NAMALWA (cell line): ENCODE measurements around the gene FNDC8.
"Not testable (repeated sequence)": the region's sequence is repeated elsewhere in the genome, so short reads cannot be mapped to it uniquely, and the experiment has no call there.

Experiments used
- DNase-seq: peaks from one replicate; pipeline ENCODE4 v3.0.0-alpha.2; 2015; ENCODE audit warnings: low spot score

The FNDC8 gene

GRCh38 chr17:35144840-35145239 lies 23.4 kb downstream of the FNDC8 start:
- DNase-seq: no peak

- DNase-seq: no peak
Measured at GRCh38 chr17:35146214-35146833, 24.9 kb downstream of the FNDC8 start.

GRCh38 chr17:35147375-35147905 lies 26.0 kb downstream of the FNDC8 start, which contains the start of gene UNC45B:
TSS of gene UNC45B (plus strand) at chr17:35147817. CDS start at chr17:35148264, 447 bp downstream.
- DNase-seq: no peak

- DNase-seq: no peak
Measured at GRCh38 chr17:35148144-35148543, 26.7 kb downstream of the FNDC8 start.

GRCh38 chr17:35149941-35150340 lies 28.5 kb downstream of the FNDC8 start:
- no peak for DNase-seq

- DNase-seq: not testable (repeated sequence)
Measured at GRCh38 chr17:35151080-35151479, 29.7 kb downstream of the FNDC8 start.

GRCh38 chr17:35152421-35153140 lies 31.2 kb downstream of the FNDC8 start:
- DNase-seq: no peak

GRCh38 chr17:35154196-35155165 lies 33.1 kb downstream of the FNDC8 start:
- DNase-seq: no peak

- no peak for DNase-seq
Measured at GRCh38 chr17:35155246-35155645, 33.8 kb downstream of the FNDC8 start.

GRCh38 chr17:35159940-35160339 lies 38.5 kb downstream of the FNDC8 start:
- no peak for DNase-seq

GRCh38 chr17:35160354-35161201 lies 39.2 kb downstream of the FNDC8 start:
- no peak for DNase-seq

GRCh38 chr17:35161281-35161761 lies 39.9 kb downstream of the FNDC8 start:
- no peak for DNase-seq

- DNase-seq: no peak
Measured at GRCh38 chr17:35162755-35163154, 41.3 kb downstream of the FNDC8 start.

- no peak for DNase-seq
Measured at GRCh38 chr17:35163886-35164285, 42.5 kb downstream of the FNDC8 start.

GRCh38 chr17:35164716-35165115 lies 43.3 kb downstream of the FNDC8 start:
- no peak for DNase-seq

GRCh38 chr17:35166526-35166925 lies 45.1 kb downstream of the FNDC8 start:
- DNase-seq: no peak

- DNase-seq: no peak
Measured at GRCh38 chr17:35167046-35167445, 45.6 kb downstream of the FNDC8 start.

- DNase-seq: no peak
Measured at GRCh38 chr17:35167666-35168065, 46.3 kb downstream of the FNDC8 start.

- no peak for DNase-seq
Measured at GRCh38 chr17:35169835-35170363, 48.5 kb downstream of the FNDC8 start.

GRCh38 chr17:35170968-35171771 lies 49.8 kb downstream of the FNDC8 start:
- peak; percentile 39 for DNase-seq
